Mucosa of descending colon (tissue), 3 donors: ENCODE results near the gene NCCRP1. TPM values are rescaled to one million over a fixed set of nuclear protein-coding genes. Genes with fewer than 3 reads are reported as not detected.

Experiments used
- ATAC-seq: fragments of 200-7000 bp; cut with Tn5 transposase; one replicate; pipeline ENCODE4 v1.9.1; 2020; ENCODE audit warnings: mild to moderate bottlenecking, moderate library complexity
- DNase-seq, 3 donors: peaks; one replicate each; pipeline ENCODE4 v3.0.0-alpha.2; 2020
- H3K36me3 ChIP-seq: fragments of 200-600 bp; one replicate; pipeline ENCODE4 v1.8.0; 2021; ENCODE audit warnings: low read depth, mild to moderate bottlenecking
- H3K4me1 ChIP-seq: fragments of 200-600 bp; one replicate; pipeline ENCODE4 v1.8.0; 2021; ENCODE audit warnings: low read depth, mild to moderate bottlenecking
- H3K4me3 ChIP-seq: fragments of 200-600 bp; one replicate; pipeline ENCODE4 v1.8.0; 2021; ENCODE audit warnings: mild to moderate bottlenecking
- H3K9me3 ChIP-seq: fragments of 200-600 bp; one replicate; pipeline ENCODE4 v1.8.0; 2021; ENCODE audit warnings: mild to moderate bottlenecking
- CTCF ChIP-seq: fragments of 200-600 bp; IDR thresholded peaks from one replicate; pipeline ENCODE4 v1.8.0; 2022; ENCODE audit warnings: antibody characterized with exemption, mild to moderate bottlenecking
- intact Hi-C, 2 donors: fragments of 100-400 bp; cut with DNase I in 1 of 2; cut with micrococcal nuclease in 1 of 2; formaldehyde crosslinking; loops; one replicate each; pipeline versions ENCODE4 v1.11.0 to v1.11.1; 2022; cut with DNase I, micrococcal nuclease
- total RNA-seq, 3 donors: library from RNA; stranded (reverse); fragmentation: NEBNext Ultra II Directional in 2 of 3; extraction: Animal tissue kit (Norgen Biotek cat#: 25700) in 2 of 3; gene quantifications; one replicate each; pipeline versions ENCODE4 v1.2.1 to v1.2.4, GENCODE V29; 2021 to 2023
- donor health status: DM: no; HTN: no; CAD: no; lungs with moderate emphysema.
- donor health status: DM: no; HTN: no; CAD: no.
- donor health status: DM: no; HTN: yes; CAD: no.

The NCCRP1 gene
- total RNA-seq, 3 donors from 2014 or later, result 0.14 TPM; not detected in 2

- intact Hi-C loops, result no loop called here
- DNase-seq (no peak), ATAC-seq (peak; percentile 15)
- Histone ChIP-seq H3K4me1 (peaks cover 25% of the 10 kb centered on the region), H3K36me3 (no peaks in the 10 kb centered on the region), H3K4me3 (no peak overlapping the region), H3K9me3 (no peaks in the 10 kb centered on the region)
- no peak for TF ChIP-seq CTCF
Observed at GRCh38 chr19:39156326-39157230, 40.2 kb upstream of the NCCRP1 start.

- no peaks in the 10 kb centered on the region for H3K36me3 ChIP-seq
- peaks cover 25% of the 10 kb centered on the region for H3K4me1 ChIP-seq
- H3K9me3 ChIP-seq, result no peaks in the 10 kb centered on the region
- intact Hi-C loops, result no loop called here
- H3K4me3 ChIP-seq, result no peak overlapping the region
- ATAC-seq, result no peak
- TF ChIP-seq CTCF, result no peak
- DNase-seq, result no peak
Observed at GRCh38 chr19:39157275-39157996, 39.3 kb upstream of the NCCRP1 start.

- no peaks in the 10 kb centered on the region for H3K36me3 ChIP-seq
- ATAC-seq, result no peak
- intact Hi-C loops, result no loop called here
- no peak for TF ChIP-seq CTCF
- H3K9me3 ChIP-seq, result no peaks in the 10 kb centered on the region
- H3K4me3 ChIP-seq, result no peak overlapping the region
- no peak for DNase-seq
- H3K4me1 ChIP-seq, result peaks cover 25% of the 10 kb centered on the region
Observed at GRCh38 chr19:39157997-39158389, 38.8 kb upstream of the NCCRP1 start.

- Histone ChIP-seq H3K9me3 (no peaks in the 10 kb centered on the region), H3K36me3 (no peaks in the 10 kb centered on the region), H3K4me3 (no peak overlapping the region), H3K4me1 (peaks cover 24% of the 10 kb centered on the region)
- intact Hi-C loops, result no loop called here
- DNase-seq, result no peak
- ATAC-seq, result no peak
- TF ChIP-seq CTCF, result no peak
Observed at GRCh38 chr19:39158646-39159260, 38.0 kb upstream of the NCCRP1 start.

GRCh38 chr19:39160523-39160861 lies 36.3 kb upstream of the NCCRP1 start:
- Histone ChIP-seq H3K9me3 (no peaks in the 10 kb centered on the region), H3K36me3 (no peaks in the 10 kb centered on the region), H3K4me1 (peaks cover 13% of the 10 kb centered on the region), H3K4me3 (no peak overlapping the region)
- intact Hi-C loops, result no loop called here
- TF ChIP-seq CTCF, result no peak
- no peak for DNase-seq
- ATAC-seq, result peak; percentile 7
